Activated CD4-positive, alpha-beta T cell treated with anti-CD3 and anti-CD28 coated beads, Interleukin-2, amount 50 U/mL, for 4 hours (primary cell): ENCODE results near the gene ZBTB7A.
A peak's percentile ranks its signal among the peaks of the same experiment; 100 is the strongest.

Source experiments
- DNase-seq, 2 experiments: peaks; one replicate each; pipeline ENCODE4 v3.0.0-alpha.2; 2020

Gene ZBTB7A

GRCh38 chr19:4066176-4066606 lies 508 bp downstream of the ZBTB7A start:
- DNase-seq: peak; percentile 50 to 61

GRCh38 chr19:4065430-4066175 lies 1.1 kb downstream of the ZBTB7A start:
- peak; percentile 93 to 95 for DNase-seq

GRCh38 chr19:4064496-4065260 lies 2.0 kb downstream of the ZBTB7A start:
- DNase-seq: peak in 1 of 2 experiments; percentile 34

- no peak for DNase-seq
Observed at GRCh38 chr19:4064149-4064495, 2.6 kb downstream of the ZBTB7A start.

- DNase-seq: no peak
Observed at GRCh38 chr19:4063369-4064148, 3.1 kb downstream of the ZBTB7A start.

GRCh38 chr19:4062419-4063368 lies 4.0 kb downstream of the ZBTB7A start:
- DNase-seq: no peak

GRCh38 chr19:4061683-4062418 lies 4.8 kb downstream of the ZBTB7A start:
- no peak for DNase-seq

- no peak for DNase-seq
Observed at GRCh38 chr19:4061178-4061682, 5.5 kb downstream of the ZBTB7A start.

GRCh38 chr19:4060621-4061177 lies 6.0 kb downstream of the ZBTB7A start:
- DNase-seq: no peak

- peak in 1 of 2 experiments; percentile 35 for DNase-seq
Observed at GRCh38 chr19:4059891-4060620, 6.6 kb downstream of the ZBTB7A start.

GRCh38 chr19:4059453-4059871 lies 7.2 kb downstream of the ZBTB7A start:
- no peak for DNase-seq

- DNase-seq: no peak
Observed at GRCh38 chr19:4058693-4059452, 7.8 kb downstream of the ZBTB7A start.

- peak; percentile 43 to 56 for DNase-seq
Observed at GRCh38 chr19:4057931-4058692, 8.6 kb downstream of the ZBTB7A start.

GRCh38 chr19:4055209-4055552 lies 11.5 kb downstream of the ZBTB7A start:
- DNase-seq: no peak

- DNase-seq: no peak
Observed at GRCh38 chr19:4054441-4055208, 12.1 kb downstream of the ZBTB7A start.

- no peak for DNase-seq
Observed at GRCh38 chr19:4053423-4054324, 13.0 kb downstream of the ZBTB7A start.

- DNase-seq: no peak
Observed at GRCh38 chr19:4052993-4053422, 13.7 kb downstream of the ZBTB7A start.
